Smooth muscle cell (in vitro differentiated cells): ENCODE measurements around the gene POFUT2. TPM values are rescaled to one million over a fixed set of nuclear protein-coding genes. Genes with fewer than 3 reads are reported as not detected.
A peak's percentile ranks its signal among the peaks of the same experiment; 100 is the strongest.

ENCODE experiments used
- DNase-seq: peaks from one replicate; lab custom pipeline; 2025; ENCODE audit not compliant: unreplicated experiment; lab: John Stamatoyannopoulos, UW
- H2AFZ ChIP-seq: fragments of 200-600 bp; sonication (generic); 2 replicates; pipeline ENCODE4 v1.6.0; 2016; ENCODE audit warnings: antibody characterized with exemption, low read depth, mild to moderate bottlenecking
- H3F3A ChIP-seq: fragments of 200-600 bp; sonication (generic); 2 replicates; pipeline ENCODE4 v1.6.0; 2017; ENCODE audit warnings: antibody characterized with exemption, low read depth
- H3K27ac ChIP-seq: fragments of 200-600 bp; sonication (generic); 2 replicates; pipeline ENCODE4 v1.5.1; 2016; ENCODE audit warnings: low read depth, mild to moderate bottlenecking
- H3K27me3 ChIP-seq: fragments of 200-600 bp; sonication (generic); 2 replicates; pipeline ENCODE4 v1.6.1; 2016; ENCODE audit warnings: low read depth, mild to moderate bottlenecking
- H3K36me3 ChIP-seq: fragments of 200-600 bp; sonication (generic); 2 replicates; pipeline ENCODE4 v1.5.1; 2016; ENCODE audit warnings: low read depth
- H3K4me1 ChIP-seq: fragments of 200-600 bp; sonication (generic); 2 replicates; pipeline ENCODE4 v1.5.1; 2016; ENCODE audit warnings: low read depth
- H3K4me2 ChIP-seq: fragments of 200-600 bp; sonication (generic); 2 replicates; pipeline ENCODE4 v1.6.0; 2016; ENCODE audit warnings: mild to moderate bottlenecking
- H3K4me3 ChIP-seq: fragments of 200-600 bp; sonication (generic); 2 replicates; pipeline ENCODE4 v1.5.1; 2016; ENCODE audit warnings: mild to moderate bottlenecking
- H3K79me2 ChIP-seq: fragments of 200-600 bp; sonication (generic); 2 replicates; pipeline ENCODE4 v1.6.0; 2016; ENCODE audit warnings: low read depth, mild to moderate bottlenecking
- H3K9ac ChIP-seq: fragments of 200-600 bp; sonication (generic); 2 replicates; pipeline ENCODE4 v1.6.0; 2016; ENCODE audit warnings: low read depth
- H3K9me3 ChIP-seq: fragments of 200-600 bp; sonication (generic); replicated peaks from 2 replicates; pipeline ENCODE4 v1.5.1; 2016; ENCODE audit warnings: low read depth
- H4K20me1 ChIP-seq: fragments of 200-600 bp; sonication (generic); 2 replicates; pipeline ENCODE4 v1.6.0; 2016; ENCODE audit warnings: low read depth
- WGBS: methylation state at CpG from one replicate; pipeline ENCODE4 v1.1.7; 2016; ENCODE audit warnings: low lambda C conversion rate; 5-methylcytosine and 5-hydroxymethylcytosine counted together
- polyA plus RNA-seq: library from polyadenylated mRNA; unstranded; fragments of >200 nt; fragmentation: Nextera tagmentation; extraction: Ambion mirVana; gene quantifications from 2 replicates; pipeline ENCODE4 v1.2.1, GENCODE V29; 2016
- total RNA-seq: library from RNA; depleted of rRNA; stranded (reverse); fragments of >200 nt; gene quantifications from 2 replicates; pipeline ENCODE4 v1.2.3, GENCODE V29; 2014
- TF ChIP-seq, protein P1 (sequence below): fragments of 200-600 bp; sonication (generic); IDR thresholded peaks from 2 replicates; pipeline ENCODE4 v1.5.1; 2017; ENCODE audit warnings: borderline replicate concordance, mild to moderate bottlenecking, antibody characterized with exemption; ENCODE audit not compliant: insufficient read depth, poor library complexity, severe bottlenecking

The POFUT2 gene
- total and polyA plus RNA-seq, 2 experiments from 2014 or later, result 32.1 to 70.0 TPM

DNA sequence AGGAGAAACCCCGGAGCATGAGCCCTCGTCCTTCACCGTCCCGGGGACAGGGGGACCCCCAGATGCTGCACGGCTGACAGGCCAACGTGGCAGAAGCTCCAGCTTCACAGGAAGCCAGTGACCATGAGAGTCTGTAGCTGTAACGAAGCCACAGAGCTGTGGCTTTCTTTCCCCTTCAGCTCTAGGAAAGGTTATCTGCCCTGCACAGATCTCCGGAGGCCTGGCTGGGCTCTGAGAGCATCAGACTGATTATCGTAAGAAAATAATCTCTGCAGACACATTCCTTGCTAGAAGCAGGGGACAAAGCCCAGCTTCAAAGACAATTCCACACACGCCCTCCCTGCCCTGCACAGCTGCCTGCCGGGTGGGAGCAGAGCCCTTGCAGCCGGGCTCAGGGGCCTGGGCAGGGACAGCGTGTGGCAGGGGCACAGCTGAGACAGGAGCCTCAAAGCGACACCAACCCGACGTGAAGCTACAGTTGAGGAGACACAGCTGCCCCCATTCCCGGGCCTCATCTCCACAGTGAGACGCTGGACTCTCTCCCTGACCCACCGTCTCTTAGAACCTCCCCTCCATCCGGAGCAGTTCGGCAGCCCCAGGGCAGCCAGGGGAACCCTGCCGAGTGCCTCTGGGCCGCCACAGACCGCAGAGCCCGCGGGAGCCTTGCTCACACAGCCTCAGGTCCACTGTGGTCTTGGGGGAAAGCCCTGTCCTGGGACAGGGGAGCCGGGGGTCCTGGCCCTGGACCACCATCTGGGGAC is 30.6 kb downstream of the POFUT2 start:
- TF ChIP-seq, protein P1, sequence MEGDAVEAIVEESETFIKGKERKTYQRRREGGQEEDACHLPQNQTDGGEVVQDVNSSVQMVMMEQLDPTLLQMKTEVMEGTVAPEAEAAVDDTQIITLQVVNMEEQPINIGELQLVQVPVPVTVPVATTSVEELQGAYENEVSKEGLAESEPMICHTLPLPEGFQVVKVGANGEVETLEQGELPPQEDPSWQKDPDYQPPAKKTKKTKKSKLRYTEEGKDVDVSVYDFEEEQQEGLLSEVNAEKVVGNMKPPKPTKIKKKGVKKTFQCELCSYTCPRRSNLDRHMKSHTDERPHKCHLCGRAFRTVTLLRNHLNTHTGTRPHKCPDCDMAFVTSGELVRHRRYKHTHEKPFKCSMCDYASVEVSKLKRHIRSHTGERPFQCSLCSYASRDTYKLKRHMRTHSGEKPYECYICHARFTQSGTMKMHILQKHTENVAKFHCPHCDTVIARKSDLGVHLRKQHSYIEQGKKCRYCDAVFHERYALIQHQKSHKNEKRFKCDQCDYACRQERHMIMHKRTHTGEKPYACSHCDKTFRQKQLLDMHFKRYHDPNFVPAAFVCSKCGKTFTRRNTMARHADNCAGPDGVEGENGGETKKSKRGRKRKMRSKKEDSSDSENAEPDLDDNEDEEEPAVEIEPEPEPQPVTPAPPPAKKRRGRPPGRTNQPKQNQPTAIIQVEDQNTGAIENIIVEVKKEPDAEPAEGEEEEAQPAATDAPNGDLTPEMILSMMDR, result no peak
- H4K20me1 ChIP-seq, result no peaks in the 10 kb centered on the region
- DNase-seq, result no peak
- peak overlapping the region; percentile 49 for H3K4me2 ChIP-seq
- H2AFZ ChIP-seq, result no peak overlapping the region
- H3K4me3 ChIP-seq, result no peak overlapping the region
- peak overlapping the region; percentile 41 for H3K27ac ChIP-seq
- peaks cover 4% of the 10 kb centered on the region for H3F3A ChIP-seq
- no peaks in the 10 kb centered on the region for H3K27me3 ChIP-seq
- no peaks in the 10 kb centered on the region for H3K79me2 ChIP-seq
- peaks cover 10% of the 10 kb centered on the region for H3K4me1 ChIP-seq
- no peaks in the 10 kb centered on the region for H3K36me3 ChIP-seq
- 48% methylated on average over 26 of the region's 27 CpGs for WGBS
- H3K9me3 ChIP-seq, result no peaks in the 10 kb centered on the region
- H3K9ac ChIP-seq, result no peak overlapping the region

DNA sequence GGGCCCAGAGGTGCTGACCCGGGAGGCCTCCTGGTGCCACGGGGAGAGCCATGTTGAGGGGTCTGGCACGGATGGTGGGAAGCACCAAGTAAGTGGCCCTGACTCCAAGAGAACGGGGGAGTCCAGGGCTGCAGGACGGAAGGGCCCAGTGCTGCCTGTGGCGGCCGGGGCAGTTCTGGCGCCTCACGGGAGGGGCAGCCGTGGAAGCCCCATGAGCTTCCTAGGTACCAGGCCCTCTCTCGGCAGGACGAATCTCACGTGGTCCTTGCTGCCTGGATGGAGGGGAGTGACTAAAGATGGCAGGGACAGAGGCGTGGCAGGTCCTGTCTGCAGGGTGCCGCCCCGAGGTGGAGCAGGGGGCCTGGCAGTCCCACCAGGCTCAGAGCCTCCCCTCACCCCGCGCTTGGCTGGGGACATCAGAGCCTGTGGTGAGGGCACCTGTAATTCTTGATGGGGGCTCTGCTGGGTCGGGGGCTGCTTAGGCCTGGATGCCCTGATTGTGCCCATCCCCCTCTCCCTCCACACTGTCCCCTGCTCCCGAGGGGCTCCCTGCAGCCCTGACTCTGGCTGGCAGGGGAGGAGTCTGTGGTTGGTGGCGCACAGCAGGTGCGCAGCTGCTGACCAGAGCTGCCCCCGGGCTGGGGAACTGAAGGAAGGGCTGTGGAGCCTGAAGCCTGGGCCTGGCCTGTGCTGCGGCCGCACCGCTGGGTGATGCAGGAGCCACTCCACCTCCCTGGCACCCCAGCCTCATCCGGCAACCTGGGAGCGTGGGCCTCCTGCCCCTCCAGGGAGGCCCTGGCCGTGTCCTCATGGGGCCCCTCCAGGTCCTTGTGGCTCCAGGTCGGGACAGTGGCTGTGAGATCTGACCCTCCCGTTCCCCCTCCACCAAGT is 31.4 kb downstream of the POFUT2 start:
- DNase-seq, result no peak
- H3K79me2 ChIP-seq, result no peaks in the 10 kb centered on the region
- H3K9me3 ChIP-seq, result no peaks in the 10 kb centered on the region
- WGBS, result 92% methylated on average over 31 of the region's 31 CpGs
- peaks cover 10% of the 10 kb centered on the region for H3K4me1 ChIP-seq
- H3F3A ChIP-seq, result peaks cover 4% of the 10 kb centered on the region
- TF ChIP-seq, protein P1, result no peak
- no peaks in the 10 kb centered on the region for H3K36me3 ChIP-seq
- H3K27me3 ChIP-seq, result no peaks in the 10 kb centered on the region
- H2AFZ ChIP-seq, result no peak overlapping the region
- H3K4me3 ChIP-seq, result no peak overlapping the region
- peak overlapping the region; percentile 49 for H3K4me2 ChIP-seq
- H4K20me1 ChIP-seq, result no peaks in the 10 kb centered on the region
- H3K9ac ChIP-seq, result no peak overlapping the region
- peak overlapping the region; percentile 41 for H3K27ac ChIP-seq

DNA sequence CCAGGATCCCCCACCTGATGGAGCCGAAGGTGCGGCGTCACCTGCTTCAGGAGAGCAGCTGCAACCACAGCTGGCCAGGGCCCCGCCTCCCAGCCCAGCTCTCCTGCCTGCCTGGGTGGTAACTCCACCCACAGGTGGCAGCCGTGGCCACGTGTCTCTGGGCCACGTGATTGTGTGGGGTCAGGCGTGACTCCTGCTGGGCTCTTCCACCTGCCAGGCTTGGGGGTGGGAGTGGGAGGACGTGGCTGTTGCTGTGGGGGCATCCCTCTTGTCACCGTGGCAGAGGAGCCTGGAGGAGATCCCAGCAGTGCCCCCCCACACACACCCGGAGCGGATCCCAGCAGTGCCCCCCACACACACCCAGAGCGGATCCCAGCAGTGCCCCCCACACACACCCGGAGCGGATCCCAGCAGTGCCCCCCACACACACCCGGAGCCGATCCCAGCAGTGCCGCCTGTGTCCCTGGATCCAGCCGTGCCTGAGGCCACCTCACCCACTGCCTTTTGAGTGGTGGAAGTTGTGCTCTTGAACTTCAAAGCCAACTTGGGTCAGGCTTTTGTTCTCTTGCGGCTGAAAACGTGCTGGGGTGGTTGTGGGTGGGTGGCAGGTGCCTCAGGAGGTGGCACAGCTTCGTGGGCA is 32.2 kb downstream of the POFUT2 start:
- Histone ChIP-seq H3K27me3 (no peaks in the 10 kb centered on the region), H4K20me1 (no peaks in the 10 kb centered on the region), H3K4me1 (peaks cover 10% of the 10 kb centered on the region), H3K9me3 (no peaks in the 10 kb centered on the region), H3K9ac (no peak overlapping the region), H3K36me3 (no peaks in the 10 kb centered on the region), H3K4me3 (no peak overlapping the region), H2AFZ (no peak overlapping the region), H3K27ac (no peak overlapping the region), H3K79me2 (no peaks in the 10 kb centered on the region), H3K4me2 (no peak overlapping the region), H3F3A (no peaks in the 10 kb centered on the region)
- WGBS, result 95% methylated on average over 22 of the region's 22 CpGs
- no peak for DNase-seq
- TF ChIP-seq, protein P1, result no peak
